ENCODE measurements around the gene WWP2. TPM values are rescaled to one million over a fixed set of nuclear protein-coding genes. Genes with fewer than 3 reads are reported as not detected.

The WWP2 gene
- total and polyA plus RNA-seq, 2 experiments from 2014 or later = 19.9 to 23.1 TPM

DNA sequence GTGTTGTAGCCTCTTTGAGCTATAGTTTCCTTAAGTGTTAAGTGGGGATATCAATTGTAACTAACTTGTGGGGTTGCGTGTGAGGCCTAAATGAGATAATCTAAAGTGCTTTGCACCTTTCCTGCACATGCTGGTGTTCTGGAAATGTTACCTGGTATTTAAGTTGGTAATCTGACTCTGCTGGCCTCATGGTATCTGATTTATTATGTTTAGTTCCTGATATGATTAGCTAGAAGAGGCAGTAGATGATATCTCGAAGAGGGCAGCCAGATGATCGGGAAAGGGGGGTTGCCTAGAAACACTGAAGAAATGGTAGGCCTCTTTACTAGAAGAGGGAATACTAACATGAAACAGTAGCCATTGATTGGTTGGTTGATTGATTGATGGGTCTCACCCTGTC lies 123.6 kb downstream of the WWP2 start:
- H2AFZ ChIP-seq = no peak overlapping the region
- H4K20me1 ChIP-seq (ENCODE audit: insufficient read depth, poor library complexity, severe bottlenecking) = no peaks in the 10 kb centered on the region
- no peaks in the 10 kb centered on the region for H3K9me2 ChIP-seq (replicated peaks; ENCODE audit: insufficient read depth)
- H3K79me2 ChIP-seq = no peaks in the 10 kb centered on the region
- H3K27me3 ChIP-seq = no peaks in the 10 kb centered on the region
- no peaks in the 10 kb centered on the region for H3K36me3 ChIP-seq (replicated peaks; ENCODE audit: insufficient read depth, low read depth)
- no peaks in the 10 kb centered on the region for H3K9me3 ChIP-seq (ENCODE audit: low read depth)
- H3K27ac ChIP-seq = no peak overlapping the region
- DNase-seq (ENCODE audit: low spot score) = no peak
- 84% methylated on average over 3 of the region's 3 CpGs for WGBS (ENCODE audit: low lambda C conversion rate, missing lambda C conversion rate)
- TF ChIP-seq EZH2phosphoT487 (IDR thresholded peaks at IDR 0.05; ENCODE audit: low read depth, severe bottlenecking, unreplicated experiment) (no peak), EZH2 (IDR thresholded peaks at IDR 0.05; ENCODE audit: borderline replicate concordance) (no peak)
- TF ChIP-seq, protein P1, sequence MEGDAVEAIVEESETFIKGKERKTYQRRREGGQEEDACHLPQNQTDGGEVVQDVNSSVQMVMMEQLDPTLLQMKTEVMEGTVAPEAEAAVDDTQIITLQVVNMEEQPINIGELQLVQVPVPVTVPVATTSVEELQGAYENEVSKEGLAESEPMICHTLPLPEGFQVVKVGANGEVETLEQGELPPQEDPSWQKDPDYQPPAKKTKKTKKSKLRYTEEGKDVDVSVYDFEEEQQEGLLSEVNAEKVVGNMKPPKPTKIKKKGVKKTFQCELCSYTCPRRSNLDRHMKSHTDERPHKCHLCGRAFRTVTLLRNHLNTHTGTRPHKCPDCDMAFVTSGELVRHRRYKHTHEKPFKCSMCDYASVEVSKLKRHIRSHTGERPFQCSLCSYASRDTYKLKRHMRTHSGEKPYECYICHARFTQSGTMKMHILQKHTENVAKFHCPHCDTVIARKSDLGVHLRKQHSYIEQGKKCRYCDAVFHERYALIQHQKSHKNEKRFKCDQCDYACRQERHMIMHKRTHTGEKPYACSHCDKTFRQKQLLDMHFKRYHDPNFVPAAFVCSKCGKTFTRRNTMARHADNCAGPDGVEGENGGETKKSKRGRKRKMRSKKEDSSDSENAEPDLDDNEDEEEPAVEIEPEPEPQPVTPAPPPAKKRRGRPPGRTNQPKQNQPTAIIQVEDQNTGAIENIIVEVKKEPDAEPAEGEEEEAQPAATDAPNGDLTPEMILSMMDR (IDR thresholded peaks at IDR 0.05; ENCODE audit: poor library complexity) = no peak
- H3K4me2 ChIP-seq = no peak overlapping the region
- H3K4me1 ChIP-seq (ENCODE audit: insufficient read depth) = peaks cover 8% of the 10 kb centered on the region
- no peak overlapping the region for H3K4me3 ChIP-seq

- Histone ChIP-seq H3K27me3 (no peaks in the 10 kb centered on the region), H3K9me2 (replicated peaks; ENCODE audit: insufficient read depth) (no peaks in the 10 kb centered on the region), H2AFZ (no peak overlapping the region), H3K79me2 (no peaks in the 10 kb centered on the region), H3K36me3 (replicated peaks; ENCODE audit: insufficient read depth, low read depth) (no peaks in the 10 kb centered on the region), H3K4me2 (no peak overlapping the region), H4K20me1 (ENCODE audit: insufficient read depth, poor library complexity, severe bottlenecking) (no peaks in the 10 kb centered on the region), H3K9me3 (ENCODE audit: low read depth) (no peaks in the 10 kb centered on the region), H3K27ac (no peak overlapping the region), H3K4me3 (no peak overlapping the region), H3K4me1 (ENCODE audit: insufficient read depth) (peaks cover 12% of the 10 kb centered on the region)
- WGBS (ENCODE audit: low lambda C conversion rate, missing lambda C conversion rate) = 96% methylated on average over 5 of the region's 5 CpGs
- no peak for TF ChIP-seq EZH2phosphoT487 (IDR thresholded peaks at IDR 0.05; ENCODE audit: low read depth, severe bottlenecking, unreplicated experiment)
- TF ChIP-seq, protein P1 (IDR thresholded peaks at IDR 0.05; ENCODE audit: poor library complexity) = no peak
- no peak for TF ChIP-seq EZH2 (IDR thresholded peaks at IDR 0.05; ENCODE audit: borderline replicate concordance)
- no peak for DNase-seq (ENCODE audit: low spot score)
These were observed 124.6 kb downstream of the WWP2 start for GRCh38 chr16:69886726-69887125.

GRCh38 chr16:69888005-69888590 lies 126.0 kb downstream of the WWP2 start:
- Histone ChIP-seq H3K9me3 (ENCODE audit: low read depth) (no peaks in the 10 kb centered on the region), H3K79me2 (no peaks in the 10 kb centered on the region), H3K4me1 (ENCODE audit: insufficient read depth) (peaks cover 12% of the 10 kb centered on the region), H3K36me3 (replicated peaks; ENCODE audit: insufficient read depth, low read depth) (no peaks in the 10 kb centered on the region), H3K27me3 (no peaks in the 10 kb centered on the region), H3K27ac (no peak overlapping the region), H3K4me3 (no peak overlapping the region), H3K9me2 (replicated peaks; ENCODE audit: insufficient read depth) (no peaks in the 10 kb centered on the region), H2AFZ (no peak overlapping the region), H3K4me2 (no peak overlapping the region), H4K20me1 (ENCODE audit: insufficient read depth, poor library complexity, severe bottlenecking) (no peaks in the 10 kb centered on the region)
- 79% methylated on average over 15 of the region's 15 CpGs for WGBS (ENCODE audit: low lambda C conversion rate, missing lambda C conversion rate)
- no peak for DNase-seq (ENCODE audit: low spot score)
- no peak for TF ChIP-seq EZH2 (IDR thresholded peaks at IDR 0.05; ENCODE audit: borderline replicate concordance)
- TF ChIP-seq EZH2phosphoT487 (IDR thresholded peaks at IDR 0.05; ENCODE audit: low read depth, severe bottlenecking, unreplicated experiment) = no peak
- TF ChIP-seq, protein P1 (IDR thresholded peaks at IDR 0.05; ENCODE audit: poor library complexity) = no peak
